Activated T-cell treated with anti-CD3 and anti-CD28 coated beads for 24 hours (primary cell): Measurements from ENCODE around the gene MRPL50.

Experiments
- DNase-seq: peaks from one replicate; pipeline ENCODE4 v3.0.0-alpha.2; 2020; ENCODE audit warnings: low read depth

The MRPL50 gene

GRCh38 chr9:101375546-101375945 lies 22.9 kb downstream of the MRPL50 start:
- DNase-seq = no peak

GRCh38 chr9:101372327-101373118 lies 25.9 kb downstream of the MRPL50 start:
- no peak for DNase-seq

GRCh38 chr9:101371813-101372212 lies 26.6 kb downstream of the MRPL50 start:
- no peak for DNase-seq

- DNase-seq = no peak
These were observed 28.4 kb downstream of the MRPL50 start for GRCh38 chr9:101369884-101370531.

- DNase-seq = no peak
These were observed 29.1 kb downstream of the MRPL50 start for GRCh38 chr9:101369286-101369685.

- no peak for DNase-seq
These were observed 31.1 kb downstream of the MRPL50 start for GRCh38 chr9:101367323-101367722.

- no peak for DNase-seq
These were observed 32.2 kb downstream of the MRPL50 start for GRCh38 chr9:101366038-101366756.

- DNase-seq = no peak
These were observed 33.2 kb downstream of the MRPL50 start for GRCh38 chr9:101365181-101365580.

GRCh38 chr9:101362450-101362849 lies 36.0 kb downstream of the MRPL50 start:
- no peak for DNase-seq

- DNase-seq = no peak
These were observed 37.8 kb downstream of the MRPL50 start for GRCh38 chr9:101360647-101361046.

- DNase-seq = no peak
These were observed 38.7 kb downstream of the MRPL50 start for GRCh38 chr9:101359679-101360078.

- no peak for DNase-seq
These were observed 41.8 kb downstream of the MRPL50 start for GRCh38 chr9:101356619-101357018.

GRCh38 chr9:101354765-101355708 lies 43.4 kb downstream of the MRPL50 start:
- no peak for DNase-seq

- no peak for DNase-seq
These were observed 44.2 kb downstream of the MRPL50 start for GRCh38 chr9:101354143-101354764.

- no peak for DNase-seq
These were observed 44.7 kb downstream of the MRPL50 start for GRCh38 chr9:101353683-101354082.

- DNase-seq = no peak
These were observed 45.4 kb downstream of the MRPL50 start for GRCh38 chr9:101352892-101353463.

- no peak for DNase-seq
These were observed 48.1 kb downstream of the MRPL50 start for GRCh38 chr9:101350285-101350684.

GRCh38 chr9:101342595-101342994 lies 55.8 kb downstream of the MRPL50 start:
- DNase-seq = no peak

GRCh38 chr9:101341958-101342357 lies 56.5 kb downstream of the MRPL50 start:
- DNase-seq = no peak
